CD8-positive, alpha-beta memory T cell (primary cell): ENCODE results near the gene ACAT2. TPM values are rescaled to one million over a fixed set of nuclear protein-coding genes. Genes with fewer than 3 reads are reported as not detected.
"Not testable (repeated sequence)": the region's sequence is repeated elsewhere in the genome, so short reads cannot be mapped to it uniquely, and the experiment has no call there.

Experiments used
- CTCF ChIA-PET: fragments of 350-600 bp; sonication (Branson Sonifier 250); formaldehyde crosslinking; loops from one replicate; lab custom pipeline; 2021; ENCODE audit warnings: antibody characterized with exemption; lab: Charles Lee
- POLR2A ChIA-PET: fragments of 350-600 bp; sonication (Branson Sonifier 250); formaldehyde crosslinking; loops from one replicate; lab custom pipeline; 2021; ENCODE audit warnings: antibody characterized with exemption; lab: Charles Lee
- DNase-seq, 5 donors: peaks; one replicate each; pipeline versions ENCODE4 v3.0.0 to v3.0.0-alpha.2; 2020 to 2022; ENCODE audit warnings: mixed read lengths in 1 of 5
- H3K27ac ChIP-seq: one replicate; pipeline ENCODE4 v1.7.0; 2013; ENCODE audit warnings: low read depth, mild to moderate bottlenecking, low read length, moderate library complexity
- H3K27me3 ChIP-seq: 2 replicates; pipeline ENCODE4 v1.7.0; 2013; ENCODE audit warnings: low read length, mild to moderate bottlenecking; ENCODE audit not compliant: insufficient read depth, poor library complexity, severe bottlenecking
- H3K36me3 ChIP-seq: 2 replicates; pipeline ENCODE4 v1.7.0; 2013; ENCODE audit warnings: mild to moderate bottlenecking, low read length, moderate library complexity; ENCODE audit not compliant: insufficient read depth
- H3K4me1 ChIP-seq: 2 replicates; pipeline ENCODE4 v1.7.0; 2013; ENCODE audit warnings: mild to moderate bottlenecking, low read length, moderate library complexity; ENCODE audit not compliant: insufficient read depth
- H3K4me3 ChIP-seq: 2 replicates; pipeline ENCODE4 v1.7.0; 2013; ENCODE audit warnings: mild to moderate bottlenecking, low read length
- H3K9me3 ChIP-seq: 2 replicates; pipeline ENCODE4 v1.7.0; 2013; ENCODE audit warnings: mild to moderate bottlenecking, low read length
- H3K27ac Mint-ChIP-seq, 8 donors: one replicate each; pipeline ENCODE4 v1.8.0; 2020 to 2021; ENCODE audit warnings: mixed read lengths in 8 of 8, mild to moderate bottlenecking in 6 of 8, inconsistent platforms in 3 of 8, moderate library complexity in 3 of 8
- H3K27me3 Mint-ChIP-seq, 2 donors: one replicate each; pipeline ENCODE4 v1.8.0; 2020 to 2021; ENCODE audit warnings: mixed read lengths in 2 of 2, mild to moderate bottlenecking in 1 of 2, moderate library complexity in 1 of 2
- H3K36me3 Mint-ChIP-seq, 3 donors: one replicate each; pipeline ENCODE4 v1.8.0; 2020 to 2021; ENCODE audit warnings: mixed read lengths in 3 of 3, inconsistent platforms in 1 of 3, mild to moderate bottlenecking in 1 of 3
- H3K4me1 Mint-ChIP-seq, 3 donors: one replicate each; pipeline ENCODE4 v1.8.0; 2020 to 2021; ENCODE audit warnings: mixed read lengths in 3 of 3, inconsistent platforms in 1 of 3, mild to moderate bottlenecking in 1 of 3
- H3K4me3 Mint-ChIP-seq, 7 donors: one replicate each; pipeline ENCODE4 v1.8.0; 2020 to 2021; ENCODE audit warnings: mixed read lengths in 7 of 7, mild to moderate bottlenecking in 6 of 7, moderate library complexity in 4 of 7, inconsistent platforms in 2 of 7
- H3K9me3 Mint-ChIP-seq, 5 donors: one replicate each; pipeline ENCODE4 v1.8.0; 2020 to 2022; ENCODE audit warnings: mixed read lengths in 5 of 5, mild to moderate bottlenecking in 3 of 5, moderate library complexity in 2 of 5, inconsistent platforms in 1 of 5
- polyA plus RNA-seq: library from polyadenylated mRNA; unstranded; fragments of 300-500 nt; fragmentation: Illumina TruSeq; gene quantifications from one replicate; pipeline ENCODE4 v1.2.3, GENCODE V29; 2021
- total RNA-seq, 2 experiments: library from RNA; stranded (reverse); gene quantifications; one replicate each; pipeline ENCODE4 v1.2.3, GENCODE V29; 2021

The ACAT2 gene
- total and polyA plus RNA-seq, 3 experiments from 2014 or later, result 33.3 to 69.7 (median 68.8) TPM

- Mint-ChIP-seq H3K4me3 (no peak overlapping the region), H3K4me1 (peaks cover 9 to 16% (median 14%) of the 10 kb centered on the region in 3 donors)
Measured at GRCh38 chr6:159718634-159719033, 43.2 kb upstream of the ACAT2 start.

GRCh38 chr6:159719287-159719686 is 42.6 kb upstream of the ACAT2 start:
- H3K4me1 Mint-ChIP-seq, result peaks cover 9 to 18% (median 16%) of the 10 kb centered on the region in 3 donors
- Histone ChIP-seq H3K27me3 (no peaks in the 10 kb centered on the region), H3K4me3 (no peak overlapping the region), H3K4me1 (no peaks in the 10 kb centered on the region), H3K27ac (no peak overlapping the region), H3K9me3 (no peaks in the 10 kb centered on the region), H3K36me3 (no peaks in the 10 kb centered on the region)
- CTCF ChIA-PET, result interaction anchor here (0.8 to 3.1 kb wide), 6 partner anchors 13 to 42 kb away, joined by 3 to 15 read pairs (median 4); partner anchors contain the start of genes ACAT2 and SOD2
- H3K4me3 Mint-ChIP-seq, result no peak overlapping the region
- peaks cover 3 to 9% (median 9%) of the 10 kb centered on the region in 3 donors for H3K36me3 Mint-ChIP-seq
- POLR2A ChIA-PET, result interaction anchor here (0.6 to 1.8 kb wide), 2 partner anchors 26 to 1347 kb away, joined by 3 to 5 read pairs; partner anchors contain the start of gene SOD2
- DNase-seq, result no peak
- H3K27me3 Mint-ChIP-seq, result no peaks in the 10 kb centered on the region
- peaks cover 0 to 3% (median 0%) of the 10 kb centered on the region in 5 donors for H3K9me3 Mint-ChIP-seq
- H3K27ac Mint-ChIP-seq, result peak overlapping the region in 1 of 8 donors; percentile 35

More at GRCh38 chr6:159718634-159719033, 43.2 kb upstream of the ACAT2 start:
- ChIA-PET CTCF (interaction anchor here (0.8 to 1.7 kb wide), 4 partner anchors 13 to 43 kb away, joined by 3 to 4 read pairs (median 4); partner anchors contain the start of gene ACAT2), POLR2A (no interaction called here)
- Histone ChIP-seq H3K36me3 (no peaks in the 10 kb centered on the region), H3K9me3 (no peaks in the 10 kb centered on the region), H3K4me3 (no peak overlapping the region), H3K4me1 (no peaks in the 10 kb centered on the region), H3K27ac (no peak overlapping the region), H3K27me3 (no peaks in the 10 kb centered on the region)
- H3K9me3 Mint-ChIP-seq, result peaks cover 0 to 3% (median 0%) of the 10 kb centered on the region in 5 donors
- H3K36me3 Mint-ChIP-seq, result peaks cover 3 to 9% (median 9%) of the 10 kb centered on the region in 3 donors
- peak overlapping the region in 2 of 8 donors; percentile 14 to 35 for H3K27ac Mint-ChIP-seq
- H3K27me3 Mint-ChIP-seq, result no peaks in the 10 kb centered on the region
- no peak for DNase-seq

GRCh38 chr6:159720708-159721107 is 41.1 kb upstream of the ACAT2 start:
- Histone ChIP-seq H3K27me3 (no peaks in the 10 kb centered on the region), H3K4me1 (peaks cover under 1% of the 10 kb centered on the region), H3K4me3 (no peak overlapping the region), H3K36me3 (no peaks in the 10 kb centered on the region), H3K27ac (no peak overlapping the region), H3K9me3 (no peaks in the 10 kb centered on the region)
- POLR2A ChIA-PET, result interaction anchor here (1.8 kb wide), 1 partner anchor 27 kb away, joined by 5 read pairs; the partner anchor contains the start of gene SOD2
- Mint-ChIP-seq H3K4me1 (peaks cover 9 to 29% (median 20%) of the 10 kb centered on the region in 3 donors), H3K4me3 (no peak overlapping the region), H3K27ac (peak overlapping the region in 1 of 8 donors; percentile 15), H3K36me3 (peaks cover 3 to 9% (median 7%) of the 10 kb centered on the region in 3 donors), H3K27me3 (no peaks in the 10 kb centered on the region), H3K9me3 (peaks cover 0 to 3% (median 0%) of the 10 kb centered on the region in 5 donors)
- DNase-seq, result peak; percentile 15 to 61 (median 49)
- CTCF ChIA-PET, result interaction anchor here (0.6 to 3.1 kb wide), 13 partner anchors 11 to 799 kb away, joined by 3 to 15 read pairs (median 4); partner anchors contain the start of gene SOD2

- H3K27ac Mint-ChIP-seq, result peak overlapping the region in 1 of 8 donors; percentile 82
- POLR2A ChIA-PET, H3K36me3 ChIP-seq, H3K9me3 Mint-ChIP-seq, H3K27ac ChIP-seq, H3K4me3 ChIP-seq, H3K27me3 ChIP-seq, DNase-seq, H3K4me3 Mint-ChIP-seq, H3K27me3 Mint-ChIP-seq, H3K4me1 ChIP-seq, H3K9me3 ChIP-seq: not testable (repeated sequence)
- CTCF ChIA-PET, result interaction anchor here (3.1 kb wide), 1 partner anchor 27 kb away, joined by 15 read pairs; the partner anchor contains the start of gene SOD2
- peaks cover 3 to 14% (median 9%) of the 10 kb centered on the region in 3 donors for H3K36me3 Mint-ChIP-seq
- H3K4me1 Mint-ChIP-seq, result peaks cover 19 to 41% (median 30%) of the 10 kb centered on the region in 3 donors
Measured at GRCh38 chr6:159721981-159722380, 39.9 kb upstream of the ACAT2 start.

DNA sequence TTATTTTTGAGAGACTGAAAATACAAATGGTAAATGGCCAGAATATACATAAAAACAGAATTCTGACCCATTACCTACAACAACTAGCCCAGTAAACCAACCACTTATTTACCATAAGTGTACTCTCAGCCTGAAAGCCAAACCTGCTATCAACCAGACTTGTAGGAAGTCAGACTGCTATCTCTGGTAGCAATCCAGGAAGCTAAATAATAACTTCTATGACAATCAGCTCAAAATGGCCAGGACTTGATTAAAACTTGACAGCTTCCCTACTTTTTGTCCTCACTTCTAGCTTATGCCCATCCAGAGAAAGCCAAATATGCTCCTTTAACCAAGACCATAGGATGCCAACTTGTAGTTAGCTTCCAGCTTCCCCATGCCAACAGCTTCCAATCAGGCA is 39.2 kb upstream of the ACAT2 start:
- Histone ChIP-seq H3K4me1 (peaks cover 8% of the 10 kb centered on the region), H3K36me3 (no peaks in the 10 kb centered on the region), H3K9me3 (no peaks in the 10 kb centered on the region), H3K4me3 (no peak overlapping the region), H3K27me3 (no peaks in the 10 kb centered on the region), H3K27ac (no peak overlapping the region)
- H3K9me3 Mint-ChIP-seq, result peaks cover 0 to 3% (median 0%) of the 10 kb centered on the region in 5 donors
- no peak for DNase-seq
- H3K4me1 Mint-ChIP-seq, result peaks cover 19 to 41% (median 30%) of the 10 kb centered on the region in 3 donors
- peak overlapping the region in 1 of 8 donors; percentile 82 for H3K27ac Mint-ChIP-seq
- H3K36me3 Mint-ChIP-seq, result peaks cover 3 to 16% (median 9%) of the 10 kb centered on the region in 3 donors
- H3K4me3 Mint-ChIP-seq, result peak overlapping the region in 1 of 7 donors; percentile 44
- POLR2A ChIA-PET, result interaction anchor here (0.5 kb wide), 1 partner anchor 21 kb away, joined by 3 read pairs; no protein-coding TSS in a partner anchor
- CTCF ChIA-PET, result interaction anchor here (1.1 to 3.1 kb wide), 3 partner anchors 24 to 733 kb away, joined by 3 to 15 read pairs (median 4); partner anchors contain the start of gene SOD2
- peaks cover 0 to 6% of the 10 kb centered on the region in 2 donors for H3K27me3 Mint-ChIP-seq

DNA sequence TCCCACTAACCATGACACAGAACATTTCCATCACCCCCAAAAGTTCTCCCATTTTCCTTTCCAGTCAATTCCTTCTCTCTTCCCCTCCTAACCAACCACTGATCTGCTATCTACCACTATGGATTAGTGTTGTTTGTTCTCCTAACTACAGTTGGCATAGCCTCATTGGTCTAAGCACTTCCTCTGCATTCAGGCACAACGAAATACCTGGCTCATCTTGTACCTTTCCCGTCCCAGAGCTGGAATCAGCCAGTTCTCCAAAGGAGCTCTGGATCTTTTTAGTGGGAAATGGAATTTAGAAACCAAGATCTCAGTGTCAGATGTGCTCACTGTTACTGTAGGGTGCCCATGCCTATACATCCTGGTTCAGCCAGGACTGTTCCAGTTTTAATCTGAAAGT is 38.6 kb upstream of the ACAT2 start:
- Histone ChIP-seq H3K27me3 (no peaks in the 10 kb centered on the region), H3K4me1 (peaks cover 8% of the 10 kb centered on the region), H3K9me3 (no peaks in the 10 kb centered on the region), H3K4me3 (no peak overlapping the region), H3K27ac (no peak overlapping the region), H3K36me3 (no peaks in the 10 kb centered on the region)
- no peak for DNase-seq
- peaks cover 0 to 6% of the 10 kb centered on the region in 2 donors for H3K27me3 Mint-ChIP-seq
- H3K4me1 Mint-ChIP-seq, result peaks cover 19 to 41% (median 33%) of the 10 kb centered on the region in 3 donors
- H3K36me3 Mint-ChIP-seq, result peaks cover 3 to 22% (median 9%) of the 10 kb centered on the region in 3 donors
- peak overlapping the region in 3 of 8 donors; percentile 34 to 82 (median 62) for H3K27ac Mint-ChIP-seq
- H3K9me3 Mint-ChIP-seq, result peaks cover 0 to 3% (median 0%) of the 10 kb centered on the region in 5 donors
- H3K4me3 Mint-ChIP-seq, result peak overlapping the region in 1 of 7 donors; percentile 44
- ChIA-PET POLR2A (interaction anchor here (0.5 kb wide), 1 partner anchor 21 kb away, joined by 3 read pairs; no protein-coding TSS in a partner anchor), CTCF (interaction anchor here (1.1 to 1.8 kb wide), 2 partner anchors 25 to 733 kb away, joined by 3 to 4 read pairs; no protein-coding TSS in a partner anchor)

DNA sequence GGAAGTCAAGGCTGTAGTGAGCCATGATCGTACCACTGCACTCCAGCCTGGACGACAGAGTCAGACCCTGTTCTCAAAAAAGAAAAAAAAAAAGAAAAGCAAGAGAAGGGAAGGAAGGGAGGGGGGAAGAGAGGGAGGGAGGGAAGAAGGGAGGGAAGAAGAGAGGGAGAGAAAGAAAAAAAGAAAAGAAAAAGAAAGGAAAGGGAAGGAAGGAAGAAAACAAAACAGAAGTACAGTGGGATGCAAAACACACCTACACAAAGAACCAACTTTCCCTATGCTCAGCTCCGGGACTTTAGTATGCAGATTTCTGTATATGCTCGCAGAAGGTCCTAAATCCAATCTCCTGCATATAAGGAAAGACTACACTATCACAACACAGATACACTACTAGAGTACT is 37.1 kb upstream of the ACAT2 start:
- no peaks in the 10 kb centered on the region for H3K9me3 ChIP-seq
- H3K36me3 ChIP-seq, result no peaks in the 10 kb centered on the region
- ChIA-PET POLR2A (no interaction called here), CTCF (interaction anchor here (0.6 to 1.3 kb wide), 4 partner anchors 9 to 218 kb away, joined by 3 to 5 read pairs (median 4); partner anchors contain the start of gene MRPL18)
- H3K27me3 Mint-ChIP-seq, result peaks cover 0 to 6% of the 10 kb centered on the region in 2 donors
- H3K4me1 Mint-ChIP-seq, result peaks cover 35 to 56% (median 49%) of the 10 kb centered on the region in 3 donors
- H3K4me3 Mint-ChIP-seq, result peak overlapping the region in 3 of 7 donors; percentile 6 to 28 (median 10)
- H3K9me3 Mint-ChIP-seq, result peaks cover 0 to 3% (median 0%) of the 10 kb centered on the region in 5 donors
- peaks cover 12% of the 10 kb centered on the region for H3K4me1 ChIP-seq
- no peak overlapping the region for H3K4me3 ChIP-seq
- H3K27ac ChIP-seq, result no peak overlapping the region
- DNase-seq, result no peak
- peak overlapping the region in 4 of 8 donors; percentile 12 to 100 (median 24) for H3K27ac Mint-ChIP-seq
- peaks cover 3 to 29% (median 9%) of the 10 kb centered on the region in 3 donors for H3K36me3 Mint-ChIP-seq
- no peaks in the 10 kb centered on the region for H3K27me3 ChIP-seq
